Nephron (organoid): Measurements from ENCODE around the gene DIPK1A.

ENCODE experiments used
- H3K27ac Mint-ChIP-seq, 3 experiments: 2 replicates each; pipeline ENCODE4 v1.8.0; 2020; ENCODE audit warnings: mixed read lengths in 3 of 3, mild to moderate bottlenecking in 2 of 3, moderate library complexity in 1 of 3
- H3K27me3 Mint-ChIP-seq: 2 replicates; pipeline ENCODE4 v1.8.0; 2021; ENCODE audit warnings: low read depth, mild to moderate bottlenecking, moderate library complexity, mixed read lengths
- H3K36me3 Mint-ChIP-seq: 2 replicates; pipeline ENCODE4 v1.8.0; 2020; ENCODE audit warnings: low read depth, mixed read lengths
- H3K4me1 Mint-ChIP-seq: 2 replicates; pipeline ENCODE4 v1.8.0; 2020; ENCODE audit warnings: mixed read lengths
- H3K4me3 Mint-ChIP-seq, 3 experiments: 2 replicates each; pipeline ENCODE4 v1.8.0; 2020; ENCODE audit warnings: mild to moderate bottlenecking in 3 of 3, mixed read lengths in 3 of 3, moderate library complexity in 2 of 3
- H3K9me3 Mint-ChIP-seq: 2 replicates; pipeline ENCODE4 v1.8.0; 2020; ENCODE audit warnings: mixed read lengths
- TF ChIP-seq, protein P1 (sequence below), 3 experiments: fragments of 200-600 bp; sonication (generic); IDR thresholded peaks; one replicate each; pipeline ENCODE4 v1.5.0; 2021; ENCODE audit warnings: antibody characterized with exemption in 3 of 3; ENCODE audit not compliant: unreplicated experiment in 3 of 3

The DIPK1A gene

DNA sequence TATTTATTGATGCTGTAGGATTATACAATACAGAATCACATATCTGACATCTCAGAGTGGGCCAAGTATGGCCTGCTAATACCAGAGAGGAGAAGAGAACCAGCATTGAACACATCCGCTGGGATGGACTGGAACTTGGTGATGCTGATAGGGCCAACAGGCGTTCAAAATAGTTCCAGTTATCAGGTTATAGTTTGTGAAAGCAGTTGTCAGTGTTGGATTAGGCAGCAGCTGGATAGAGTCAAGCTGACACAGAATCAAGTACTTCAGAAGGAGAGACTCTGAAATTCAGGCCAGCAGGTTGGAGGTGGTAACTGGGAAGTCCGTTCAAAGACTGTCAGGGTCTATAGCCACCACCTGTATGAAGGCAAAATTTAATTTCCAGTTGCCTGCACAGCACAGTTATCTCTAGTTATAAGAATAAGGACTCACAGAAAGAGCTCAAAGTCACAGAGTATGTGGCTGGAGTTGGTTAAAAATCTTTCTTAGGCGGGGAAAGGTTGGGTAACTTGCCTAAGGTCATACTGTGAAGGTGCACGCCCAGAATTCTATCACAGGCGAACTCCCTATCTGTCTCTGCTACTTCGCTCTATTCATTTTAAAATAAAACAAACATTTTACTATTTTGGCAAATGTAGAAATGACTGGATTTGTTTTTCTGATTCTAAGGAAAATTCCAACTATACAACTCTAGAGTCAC is 9.9 kb upstream of the DIPK1A start:
- Mint-ChIP-seq H3K27ac (no peak overlapping the region), H3K9me3 (no peaks in the 10 kb centered on the region), H3K4me1 (no peaks in the 10 kb centered on the region), H3K36me3 (no peaks in the 10 kb centered on the region), H3K4me3 (no peak overlapping the region), H3K27me3 (peaks cover 5% of the 10 kb centered on the region)
- TF ChIP-seq, protein P1, sequence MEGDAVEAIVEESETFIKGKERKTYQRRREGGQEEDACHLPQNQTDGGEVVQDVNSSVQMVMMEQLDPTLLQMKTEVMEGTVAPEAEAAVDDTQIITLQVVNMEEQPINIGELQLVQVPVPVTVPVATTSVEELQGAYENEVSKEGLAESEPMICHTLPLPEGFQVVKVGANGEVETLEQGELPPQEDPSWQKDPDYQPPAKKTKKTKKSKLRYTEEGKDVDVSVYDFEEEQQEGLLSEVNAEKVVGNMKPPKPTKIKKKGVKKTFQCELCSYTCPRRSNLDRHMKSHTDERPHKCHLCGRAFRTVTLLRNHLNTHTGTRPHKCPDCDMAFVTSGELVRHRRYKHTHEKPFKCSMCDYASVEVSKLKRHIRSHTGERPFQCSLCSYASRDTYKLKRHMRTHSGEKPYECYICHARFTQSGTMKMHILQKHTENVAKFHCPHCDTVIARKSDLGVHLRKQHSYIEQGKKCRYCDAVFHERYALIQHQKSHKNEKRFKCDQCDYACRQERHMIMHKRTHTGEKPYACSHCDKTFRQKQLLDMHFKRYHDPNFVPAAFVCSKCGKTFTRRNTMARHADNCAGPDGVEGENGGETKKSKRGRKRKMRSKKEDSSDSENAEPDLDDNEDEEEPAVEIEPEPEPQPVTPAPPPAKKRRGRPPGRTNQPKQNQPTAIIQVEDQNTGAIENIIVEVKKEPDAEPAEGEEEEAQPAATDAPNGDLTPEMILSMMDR (IDR thresholded peaks at IDR 0.05; ENCODE audit: unreplicated experiment in 3 of 3) = no peak

DNA sequence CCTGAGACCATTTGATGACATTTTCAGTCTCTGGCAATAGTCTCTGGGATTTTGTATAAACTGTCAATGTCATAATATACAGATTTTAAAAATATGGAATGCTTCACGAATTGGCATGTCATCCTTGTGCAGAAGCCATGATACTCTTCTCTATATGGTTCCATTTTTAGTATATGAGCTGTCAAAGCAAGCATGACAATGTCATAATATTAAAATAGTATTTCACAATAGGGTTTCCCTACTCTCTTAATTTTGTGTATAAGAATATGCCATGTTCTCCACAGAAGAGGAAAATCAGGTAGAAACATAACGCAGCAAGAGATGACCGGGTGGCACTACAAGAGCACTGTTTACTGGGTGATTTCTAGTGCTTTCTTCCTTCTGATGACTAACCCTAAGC is 8.3 kb upstream of the DIPK1A start:
- H3K27ac Mint-ChIP-seq = no peak overlapping the region

GRCh38 chr1:92968138-92969032 is 7.1 kb upstream of the DIPK1A start:
- Mint-ChIP-seq H3K27ac (no peak overlapping the region), H3K27me3 (no peaks in the 10 kb centered on the region), H3K4me1 (no peaks in the 10 kb centered on the region), H3K36me3 (no peaks in the 10 kb centered on the region), H3K4me3 (no peak overlapping the region), H3K9me3 (no peaks in the 10 kb centered on the region)
- TF ChIP-seq, protein P1 (IDR thresholded peaks at IDR 0.05; ENCODE audit: unreplicated experiment in 3 of 3) = peak; percentile 35 to 56 (median 45)

More for the DNA sequence above, 8.3 kb upstream of the DIPK1A start:
- no peaks in the 10 kb centered on the region for H3K36me3 Mint-ChIP-seq
- TF ChIP-seq, protein P1 (IDR thresholded peaks at IDR 0.05; ENCODE audit: unreplicated experiment in 3 of 3) = no peak
- H3K4me3 Mint-ChIP-seq = no peak overlapping the region
- H3K9me3 Mint-ChIP-seq = no peaks in the 10 kb centered on the region
- no peaks in the 10 kb centered on the region for H3K4me1 Mint-ChIP-seq
- H3K27me3 Mint-ChIP-seq = no peaks in the 10 kb centered on the region

GRCh38 chr1:92964998-92965397 is 3.7 kb upstream of the DIPK1A start:
- H3K9me3 Mint-ChIP-seq = no peaks in the 10 kb centered on the region
- peaks cover 7% of the 10 kb centered on the region for H3K4me1 Mint-ChIP-seq
- TF ChIP-seq, protein P1 (IDR thresholded peaks at IDR 0.05; ENCODE audit: unreplicated experiment in 3 of 3) = no peak
- no peaks in the 10 kb centered on the region for H3K36me3 Mint-ChIP-seq
- no peaks in the 10 kb centered on the region for H3K27me3 Mint-ChIP-seq
- H3K27ac Mint-ChIP-seq = no peak overlapping the region
- H3K4me3 Mint-ChIP-seq = no peak overlapping the region

GRCh38 chr1:92964316-92964715 is 3.1 kb upstream of the DIPK1A start:
- no peak overlapping the region for H3K4me3 Mint-ChIP-seq

More at GRCh38 chr1:92964316-92964715, 3.1 kb upstream of the DIPK1A start:
- TF ChIP-seq, protein P1 (IDR thresholded peaks at IDR 0.05; ENCODE audit: unreplicated experiment in 3 of 3) = no peak
- H3K27ac Mint-ChIP-seq = no peak overlapping the region
- H3K4me1 Mint-ChIP-seq = peaks cover 7% of the 10 kb centered on the region
- no peaks in the 10 kb centered on the region for H3K36me3 Mint-ChIP-seq
- no peaks in the 10 kb centered on the region for H3K9me3 Mint-ChIP-seq
- H3K27me3 Mint-ChIP-seq = no peaks in the 10 kb centered on the region
